GM15510 (cell line): ENCODE data around the gene MICU2.

Experiments used
- POLR2A ChIP-seq: IDR thresholded peaks from 3 replicates; pipeline ENCODE4 v1.6.1; 2011; ENCODE audit warnings: borderline replicate concordance; ENCODE audit not compliant: insufficient read length; ENCODE audit errors: extremely low read depth

Gene MICU2

DNA sequence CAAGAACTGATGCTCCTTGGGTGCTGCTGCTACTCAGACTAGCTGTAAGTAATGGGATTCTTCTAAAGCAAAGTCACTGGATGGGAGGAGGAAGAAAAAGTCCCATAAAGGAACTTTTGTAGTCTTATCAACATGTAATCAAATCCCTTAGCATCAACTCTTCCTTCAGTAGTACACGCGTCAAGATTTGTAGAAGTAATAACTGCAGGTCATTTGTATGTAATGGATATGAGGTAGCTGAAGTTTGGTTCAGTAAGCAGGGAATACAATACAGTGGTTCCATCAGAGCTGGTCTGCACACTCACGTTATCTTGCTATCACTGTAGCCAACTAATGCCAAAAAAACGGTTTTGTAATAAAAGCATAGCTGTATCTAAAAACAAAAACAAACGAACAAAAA lies 72.5 kb downstream of the MICU2 start:
- no peak for TF ChIP-seq POLR2A

DNA sequence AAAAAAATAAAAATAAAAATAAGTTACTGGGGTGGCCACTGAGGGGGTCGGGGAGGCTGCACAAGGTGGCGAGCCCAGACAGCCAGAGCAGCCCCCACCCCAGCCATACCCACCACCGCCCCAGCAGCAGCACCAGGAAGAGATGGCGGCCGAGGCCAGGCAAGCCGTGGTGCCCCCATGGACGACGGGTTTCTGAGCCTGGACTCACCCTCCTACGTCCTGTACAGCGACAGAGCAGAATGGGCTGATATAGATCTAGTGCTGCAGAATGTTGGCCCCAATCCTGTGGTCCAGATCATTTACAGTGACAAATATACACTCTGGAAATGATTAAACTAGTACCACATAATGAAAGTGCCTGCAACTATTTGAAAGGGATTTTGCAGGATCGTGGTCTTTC lies 73.3 kb downstream of the MICU2 start:
- TF ChIP-seq POLR2A: no peak

DNA sequence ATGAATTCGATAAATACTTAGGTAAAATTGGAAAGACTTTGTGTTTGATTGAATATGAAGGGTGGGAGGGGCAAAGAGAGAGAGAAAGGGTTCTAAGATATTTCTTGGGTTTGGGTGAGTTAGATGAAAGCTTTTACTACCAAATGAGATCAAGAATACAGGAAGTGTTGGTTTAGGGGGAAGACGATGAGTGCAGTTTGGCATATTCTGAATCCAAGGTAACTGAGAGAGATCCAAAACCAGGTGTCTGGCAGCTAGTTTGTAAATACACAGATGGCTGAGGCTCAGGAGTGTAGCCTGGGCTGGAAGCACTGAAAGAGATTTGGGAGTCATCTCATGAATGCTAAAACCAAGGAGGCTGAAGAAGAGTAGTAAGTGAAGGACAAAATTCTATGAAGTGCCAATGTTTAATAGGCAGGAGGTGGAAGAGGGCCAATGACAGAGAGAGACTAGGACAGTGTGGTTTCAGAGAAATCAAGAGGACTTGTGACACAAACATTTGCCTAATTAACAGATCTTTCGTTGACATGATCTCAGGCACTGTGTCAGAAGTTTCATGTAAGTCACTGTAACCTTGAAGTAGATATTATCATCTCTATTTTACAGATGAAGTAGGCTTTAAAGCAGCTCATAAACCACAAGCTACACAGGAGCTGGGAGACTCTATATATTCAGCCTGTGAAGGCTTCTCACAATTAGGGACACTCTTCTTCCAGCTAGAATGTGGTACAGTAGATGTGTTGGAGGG lies 74.7 kb downstream of the MICU2 start:
- no peak for TF ChIP-seq POLR2A

DNA sequence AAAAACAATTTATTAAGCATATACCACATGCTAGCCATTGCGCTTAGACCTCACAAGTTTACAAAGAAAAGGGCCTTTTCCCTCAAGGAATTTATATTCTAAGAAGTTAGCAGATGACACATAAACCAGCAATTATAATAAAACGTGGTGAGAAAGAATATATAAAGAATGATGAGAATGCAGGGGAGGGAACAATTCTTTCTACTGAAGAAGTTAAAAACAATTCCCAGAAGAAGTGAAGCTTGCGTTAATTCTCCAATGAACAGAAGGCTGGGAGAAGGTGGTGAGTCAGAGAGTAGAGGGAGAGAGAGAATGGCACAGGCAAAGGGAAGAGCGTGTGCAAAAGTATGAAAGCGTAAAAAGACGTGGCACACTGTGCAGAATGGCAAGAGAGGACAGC lies 75.4 kb downstream of the MICU2 start:
- no peak for TF ChIP-seq POLR2A

DNA sequence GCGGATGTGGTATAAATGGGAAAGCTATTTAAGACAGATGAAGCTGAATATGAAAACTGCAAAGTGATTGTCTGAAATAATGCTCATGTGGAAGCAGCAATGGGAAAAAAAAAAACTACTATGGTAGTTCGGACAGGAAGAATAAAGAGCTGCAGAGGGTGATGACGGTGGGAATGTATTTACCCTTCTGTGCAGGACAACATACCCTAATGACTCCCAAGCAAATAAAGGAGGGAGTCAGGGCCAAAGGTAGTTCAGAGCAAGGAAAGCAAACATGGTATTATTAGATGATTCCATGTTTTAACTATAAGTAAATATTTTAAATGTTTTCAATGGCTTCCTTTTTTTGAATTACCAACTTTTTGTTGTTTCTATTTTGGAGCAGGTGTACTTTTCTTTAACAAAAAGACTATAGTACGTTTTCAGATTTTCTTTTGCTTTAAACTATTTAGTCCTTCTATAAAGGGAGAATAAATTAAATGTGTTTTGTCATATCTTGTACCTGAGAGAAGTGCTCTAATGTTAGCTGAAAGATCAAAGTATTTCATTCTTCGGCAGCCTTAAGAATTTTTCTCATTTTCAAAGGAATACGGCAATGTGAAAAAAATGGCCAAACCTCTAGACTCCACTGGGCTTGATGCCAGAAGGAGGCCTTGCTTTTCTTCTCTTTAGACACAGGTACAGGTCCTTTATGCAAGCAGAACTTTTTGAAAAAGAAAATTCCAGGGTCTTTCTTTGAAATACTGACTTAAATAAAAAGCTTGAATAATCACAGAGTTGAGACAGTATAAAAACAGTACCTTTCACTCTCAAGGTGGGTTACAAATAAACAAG lies 77.0 kb downstream of the MICU2 start:
- no peak for TF ChIP-seq POLR2A

DNA sequence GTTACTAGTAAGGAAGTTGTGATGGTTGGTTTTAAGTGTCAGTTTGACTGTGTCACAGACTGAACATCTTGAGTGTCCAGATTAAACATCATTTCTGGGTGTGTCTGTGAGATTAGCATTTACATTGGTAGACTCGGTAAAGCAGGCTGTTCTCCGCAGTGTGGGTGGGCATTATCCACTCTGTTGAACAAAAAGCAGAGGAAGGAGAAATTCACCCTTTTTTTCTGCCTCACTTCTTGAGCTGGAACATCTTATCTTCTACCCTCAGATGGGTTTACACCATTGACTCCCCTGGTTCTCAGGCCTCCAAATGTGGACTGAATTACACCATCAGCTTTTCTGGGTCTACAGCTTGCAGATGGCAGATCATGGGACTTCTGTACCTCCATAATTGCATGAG lies 81.1 kb downstream of the MICU2 start:
- no peak for TF ChIP-seq POLR2A

DNA sequence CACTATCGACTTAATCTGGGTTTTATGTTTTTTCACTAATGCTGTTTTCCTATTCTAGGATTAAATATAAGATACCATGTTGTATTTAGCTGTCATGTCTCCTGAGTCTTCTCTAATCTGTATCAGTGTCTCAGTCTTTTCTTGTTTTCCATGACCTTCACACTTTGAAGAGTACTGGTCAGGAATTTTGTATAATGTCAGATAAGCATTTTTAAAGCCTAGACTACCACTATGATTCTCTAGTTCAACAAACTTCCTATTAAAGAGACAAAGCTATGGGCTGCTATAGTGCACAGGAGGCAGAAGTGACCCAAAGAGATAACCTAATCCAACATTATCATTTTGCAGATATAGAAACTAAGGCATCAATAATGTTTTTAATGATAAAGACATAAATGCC lies 81.8 kb downstream of the MICU2 start:
- TF ChIP-seq POLR2A: no peak

DNA sequence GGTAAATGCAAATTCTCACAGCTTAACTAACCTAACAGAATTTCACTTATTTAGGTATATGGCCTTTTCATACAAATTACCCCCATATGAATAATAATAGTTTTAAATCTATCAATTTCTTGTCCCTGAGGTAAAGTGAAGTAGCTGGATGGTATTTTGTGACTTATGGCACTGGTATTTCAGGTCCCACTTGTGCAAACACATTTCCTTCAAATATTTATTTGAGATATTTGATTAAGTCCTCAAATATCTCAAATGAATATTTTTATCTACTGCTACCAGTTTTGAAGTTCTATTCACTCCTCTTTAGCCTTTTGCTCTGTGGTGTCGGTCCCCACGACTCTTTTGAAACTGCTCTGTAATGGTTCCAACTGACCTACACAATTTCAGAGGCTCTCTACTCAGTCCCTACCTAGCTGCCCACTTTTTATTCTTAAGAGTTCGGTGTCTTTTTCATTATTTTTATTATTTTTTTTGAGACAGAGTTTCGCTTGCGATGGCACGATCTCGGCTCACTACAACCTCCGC lies 85.3 kb downstream of the MICU2 start:
- TF ChIP-seq POLR2A: no peak

DNA sequence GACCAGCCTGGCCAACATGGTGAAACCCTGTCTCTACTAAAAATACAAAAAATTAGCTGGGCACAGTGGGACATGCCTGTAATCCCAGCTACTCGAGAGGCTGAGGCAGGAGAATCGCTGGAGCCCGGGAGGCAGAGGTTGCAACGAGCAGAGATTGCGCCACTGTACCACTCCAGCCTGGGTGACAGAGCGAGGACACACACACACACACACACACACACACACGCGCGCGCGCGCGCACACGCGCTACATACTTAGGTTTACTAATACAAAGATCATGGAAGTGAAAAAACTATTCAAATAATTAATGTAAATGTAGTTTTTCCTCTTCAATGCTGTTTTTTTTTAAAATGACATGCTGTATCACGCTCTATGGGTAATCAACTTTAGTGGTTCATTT lies 86.4 kb downstream of the MICU2 start:
- no peak for TF ChIP-seq POLR2A

DNA sequence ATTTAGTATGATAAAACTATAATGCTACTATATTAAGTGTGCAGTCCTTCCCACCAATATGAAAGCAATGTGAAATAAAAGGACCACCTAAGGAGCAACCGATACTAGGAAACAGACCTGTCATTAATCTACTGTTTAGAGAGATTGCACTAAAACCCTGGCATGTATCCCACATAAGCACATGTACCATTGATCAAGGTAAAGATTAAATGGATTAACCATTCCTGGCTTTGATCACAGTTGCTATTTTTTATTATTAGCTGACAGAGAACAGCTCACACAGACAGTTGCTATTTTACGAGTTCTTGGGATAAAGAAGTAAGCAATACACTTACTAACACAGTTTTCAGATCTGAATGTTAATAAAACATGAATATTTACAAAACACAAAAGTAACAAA lies 87.2 kb downstream of the MICU2 start:
- no peak for TF ChIP-seq POLR2A

DNA sequence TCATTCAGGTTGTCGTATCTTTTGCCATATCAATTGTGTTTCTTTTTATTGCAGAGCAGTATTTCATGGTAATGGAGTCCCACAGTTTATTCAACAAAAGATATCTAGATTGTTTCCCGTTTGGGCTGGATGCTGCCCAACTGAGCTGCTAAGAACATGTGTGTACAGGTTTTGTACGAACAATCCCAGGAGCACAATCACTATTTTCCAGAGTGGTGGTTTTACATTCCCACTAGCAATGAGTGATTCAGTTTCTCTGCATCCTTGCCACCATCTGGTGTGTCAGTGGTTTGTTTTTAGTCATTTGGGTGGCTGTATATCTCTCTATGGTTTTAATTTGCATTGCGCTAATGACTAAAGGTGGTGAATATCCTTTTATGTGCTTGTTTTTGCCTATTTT lies 92.1 kb downstream of the MICU2 start:
- TF ChIP-seq POLR2A: no peak

DNA sequence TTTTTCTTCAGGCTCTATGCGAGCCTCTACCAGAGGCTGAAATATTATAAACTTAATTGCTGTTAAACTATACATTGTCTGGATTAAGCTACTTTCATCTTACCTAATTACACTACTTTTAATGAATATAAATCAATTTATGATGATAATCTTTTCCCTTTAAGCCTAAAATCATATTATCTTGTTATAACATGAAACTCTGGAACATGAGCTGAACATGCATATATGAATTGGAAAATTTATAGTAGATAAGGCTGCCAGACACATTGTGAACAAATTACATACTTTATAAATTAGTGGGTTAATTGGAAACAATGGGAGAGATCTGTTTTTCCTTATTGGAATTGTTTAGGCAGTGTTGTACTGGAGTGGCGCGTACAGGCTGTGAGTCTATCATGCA lies 99.6 kb downstream of the MICU2 start:
- TF ChIP-seq POLR2A: no peak

DNA sequence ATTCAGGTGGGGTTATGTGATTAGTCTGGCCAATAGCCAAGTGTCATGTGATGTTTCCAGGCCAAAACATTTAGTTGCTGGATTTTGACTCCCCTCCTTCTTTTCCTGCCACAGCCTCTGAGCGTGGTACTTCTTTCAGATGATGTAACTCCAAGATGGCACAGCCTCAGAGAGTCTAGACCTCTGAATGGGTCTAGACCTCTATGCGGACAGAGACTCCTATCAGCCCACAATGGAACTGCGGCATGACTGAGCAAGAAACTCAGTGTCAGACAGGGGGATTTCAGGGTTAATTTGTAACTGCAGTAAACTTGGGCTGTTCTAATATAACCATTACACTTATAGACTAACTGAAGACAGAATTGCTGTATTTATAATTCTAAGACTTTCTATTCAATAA lies 102.3 kb downstream of the MICU2 start:
- no peak for TF ChIP-seq POLR2A

DNA sequence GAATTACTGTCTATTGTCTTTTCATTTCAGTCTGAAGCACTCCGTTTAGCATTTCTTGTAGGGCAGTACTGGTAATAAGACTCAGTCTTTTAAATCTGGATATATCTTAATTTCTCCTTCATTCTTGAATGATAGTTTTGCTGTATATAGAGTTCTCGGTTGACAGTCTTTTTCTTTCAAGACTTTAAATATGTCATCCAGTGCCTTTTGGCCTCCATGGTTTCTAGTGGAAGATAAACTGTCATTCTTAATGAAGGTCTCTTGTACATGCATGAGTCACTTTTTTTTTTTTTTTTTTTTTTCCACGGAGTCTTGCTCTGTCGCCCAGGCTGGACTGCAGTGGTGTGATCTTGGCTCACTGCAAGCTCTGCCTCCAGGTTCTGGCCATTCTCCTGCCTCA lies 117.6 kb downstream of the MICU2 start:
- no peak for TF ChIP-seq POLR2A

DNA sequence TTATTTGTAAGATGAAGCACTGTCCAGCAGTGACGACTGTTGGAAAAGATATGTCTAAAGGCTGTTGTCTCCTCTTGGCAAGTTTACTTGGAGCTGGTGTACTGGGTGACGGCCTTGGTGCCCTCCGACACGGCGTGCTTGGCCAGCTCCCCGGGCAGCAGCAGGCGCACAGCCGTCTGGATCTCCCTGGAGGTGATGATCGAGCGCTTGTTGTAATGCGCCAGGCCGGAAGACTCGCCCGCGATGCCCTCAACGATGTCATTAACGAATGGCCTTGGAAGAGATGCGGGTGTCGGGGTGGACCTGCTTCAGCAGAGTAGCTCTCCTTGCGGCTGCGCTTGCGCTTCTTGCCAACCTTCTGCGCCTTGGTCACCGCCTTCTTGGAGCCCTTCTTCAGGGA lies 120.2 kb downstream of the MICU2 start:
- no peak for TF ChIP-seq POLR2A

DNA sequence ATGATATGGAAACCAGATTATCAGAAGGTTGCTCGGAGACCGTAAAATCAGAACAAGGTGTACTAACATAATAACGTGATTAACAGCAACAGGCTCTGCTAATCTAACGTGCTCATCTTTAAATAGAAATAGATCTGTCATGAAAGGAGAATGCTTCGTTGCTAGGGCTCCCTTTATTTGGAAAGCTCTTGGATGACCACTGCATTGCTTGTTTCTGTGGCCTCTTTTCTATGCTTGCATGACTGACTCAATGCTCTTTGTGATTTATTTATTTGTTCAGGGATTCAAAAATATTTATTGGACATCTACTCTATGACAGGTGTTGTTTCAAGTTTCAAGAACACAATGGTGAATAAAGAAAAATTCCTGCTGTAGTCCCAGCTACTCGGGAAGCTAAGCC lies 122.6 kb downstream of the MICU2 start:
- no peak for TF ChIP-seq POLR2A
